Fibroblast of upper back skin (primary cell): Measurements from ENCODE around the gene HADHA.
"Not testable (repeated sequence)": the region's sequence is repeated elsewhere in the genome, so short reads cannot be mapped to it uniquely, and the experiment has no call there.

Source experiments
- DNase-seq: peaks from one replicate; pipeline ENCODE4 v3.0.0-alpha.2; 2013

HADHA gene

DNA sequence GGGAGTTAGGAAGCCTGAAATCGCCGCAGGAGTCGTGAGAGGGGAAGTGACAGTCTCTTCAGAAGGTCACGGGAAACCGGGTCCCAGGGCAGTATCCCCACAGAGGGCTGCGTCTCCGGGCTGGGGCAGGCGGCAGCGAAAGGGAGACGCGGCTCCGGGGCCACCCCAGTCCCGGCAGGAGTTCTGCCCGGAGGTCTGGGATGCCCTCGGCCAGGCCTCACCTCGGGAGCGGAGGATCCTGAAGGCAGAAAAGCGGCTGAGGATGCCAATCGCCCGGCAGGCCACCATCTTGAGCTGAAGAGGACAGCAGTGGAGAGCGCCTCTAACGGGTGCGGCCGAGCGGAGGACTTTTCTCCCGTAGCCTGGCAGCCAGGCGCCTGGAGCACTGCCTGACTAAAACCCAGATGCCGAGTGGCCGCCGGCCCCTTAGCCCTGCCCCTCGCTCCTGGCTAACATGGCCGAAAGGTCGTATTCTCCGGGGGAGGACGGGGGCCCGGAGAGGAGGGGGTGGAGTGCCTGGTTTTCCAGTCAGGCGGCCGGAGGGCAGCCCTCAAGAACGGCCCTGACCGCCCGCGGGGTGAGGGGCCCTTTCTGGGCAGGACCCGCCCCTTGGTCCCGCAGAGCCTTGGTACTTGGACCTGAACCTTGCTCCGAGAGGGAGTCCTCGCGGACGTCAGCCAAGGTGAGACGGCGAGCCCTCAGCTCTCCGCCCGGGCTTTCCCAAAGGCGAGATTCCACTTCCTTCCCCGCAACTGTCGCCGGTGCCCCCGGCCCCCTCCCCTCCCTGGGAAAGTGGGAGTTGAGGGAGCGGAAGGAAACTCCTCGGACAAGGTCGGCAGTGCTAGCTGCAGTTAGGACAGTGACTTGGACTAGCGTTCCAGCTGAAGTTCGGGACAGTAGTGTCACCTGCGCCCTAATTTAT, at the start of gene HADHA, which contains the start of gene HADHB:
Gene HADHA (minus strand): TSS at position 324 of the 922 bp plus-strand sequence. CDS start 36 bp downstream, at position 288.
Gene HADHB (plus strand): TSS at position 631 of the 922 bp plus-strand sequence. CDS start 9,316 bp downstream, outside the sequence.
- peak; percentile 82 for DNase-seq

GRCh38 chr2:26292646-26293045, 48.2 kb upstream of the HADHA start:
- DNase-seq = peak; percentile 14

- no peak for DNase-seq
Observed at GRCh38 chr2:26290001-26290400, 45.6 kb upstream of the HADHA start.

GRCh38 chr2:26285931-26286330, 41.5 kb upstream of the HADHA start:
- DNase-seq = no peak

- DNase-seq = peak; percentile 56
Observed at GRCh38 chr2:26284132-26284531, 39.7 kb upstream of the HADHA start.

DNA sequence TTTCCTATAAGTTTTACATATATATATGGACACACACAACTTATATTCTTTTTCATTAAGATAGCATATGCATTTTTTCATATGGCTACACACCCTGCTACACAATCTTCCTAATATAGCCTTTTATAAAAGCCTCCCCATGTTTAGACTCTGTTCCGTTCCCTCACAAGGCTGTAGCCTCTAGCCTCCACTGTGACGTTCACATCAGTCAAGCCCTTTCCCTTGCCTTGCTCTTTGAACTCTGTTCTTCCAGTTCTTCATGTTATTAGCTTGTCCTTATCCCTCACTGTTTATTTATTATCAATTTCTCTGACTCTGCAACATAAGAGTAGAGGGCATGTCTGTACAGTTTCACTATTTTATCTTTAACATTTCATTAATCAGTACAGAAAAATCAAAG, 39.2 kb upstream of the HADHA start:
- no peak for DNase-seq

- no peak for DNase-seq
Observed at GRCh38 chr2:26281226-26281625, 36.8 kb upstream of the HADHA start.

GRCh38 chr2:26279886-26280285, 35.5 kb upstream of the HADHA start:
- DNase-seq = no peak

DNA sequence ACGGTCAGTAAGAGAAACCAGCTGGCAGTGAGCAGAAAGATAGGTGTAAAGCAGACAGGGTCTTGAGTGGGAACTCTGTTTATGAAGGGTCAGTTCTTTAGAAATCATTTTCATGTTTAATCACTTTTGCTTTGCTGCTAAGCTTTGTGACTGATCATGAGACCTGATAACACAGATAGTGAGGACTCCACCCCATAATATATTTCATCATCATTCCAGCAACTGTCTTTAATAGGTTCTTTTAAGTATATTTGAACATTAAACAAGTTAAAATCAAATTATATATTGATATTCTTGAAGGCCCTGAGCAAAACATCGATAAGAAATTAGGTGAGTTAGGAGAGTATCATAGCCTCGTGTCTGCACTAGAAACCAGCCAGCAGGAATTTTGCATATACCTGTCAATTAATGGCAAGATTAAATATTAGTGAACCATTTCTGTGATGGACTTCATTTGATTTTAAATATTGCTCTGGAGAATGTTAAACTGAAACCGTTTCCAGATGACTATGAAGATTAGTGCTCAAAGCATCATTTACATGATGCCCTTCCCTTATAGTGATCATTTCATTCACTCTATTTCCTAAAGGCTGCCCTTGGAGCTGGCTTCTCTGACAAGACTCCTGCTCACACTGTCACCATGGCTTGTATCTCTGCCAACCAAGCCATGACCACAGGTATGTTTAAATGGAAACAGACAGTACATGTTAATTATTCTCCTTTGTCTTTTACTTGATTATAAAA, 32.2 kb upstream of the HADHA start:
- no peak for DNase-seq

DNA sequence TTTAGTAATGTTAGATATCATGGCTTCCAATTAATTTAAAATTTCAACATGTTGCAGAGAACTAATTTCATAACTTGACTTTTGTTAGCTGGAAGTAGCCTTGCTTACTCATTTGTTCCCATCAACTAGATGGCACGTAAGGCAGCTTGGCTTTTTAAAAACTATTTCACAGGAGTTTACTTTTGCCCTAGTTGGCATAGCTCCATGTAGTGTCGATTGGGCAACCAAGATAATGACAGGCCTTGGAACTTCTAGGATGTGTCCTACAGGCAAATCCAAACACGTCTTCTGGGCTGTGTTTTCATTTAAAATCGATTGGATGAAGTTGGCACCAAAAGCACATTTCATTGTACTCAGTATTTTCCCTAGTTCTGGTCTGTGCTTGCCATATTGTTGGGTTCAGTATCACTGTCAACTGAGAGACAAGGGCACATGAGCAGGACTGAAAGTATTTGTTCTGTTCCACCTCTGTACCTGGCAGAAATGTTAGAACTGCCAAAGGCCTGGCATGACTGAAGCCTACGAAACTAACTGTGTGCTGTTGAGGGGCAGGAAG, 29.7 kb upstream of the HADHA start:
- peak; percentile 56 for DNase-seq

- peak; percentile 62 for DNase-seq
Observed at GRCh38 chr2:26273501-26273900, 29.1 kb upstream of the HADHA start.

- DNase-seq = no peak
Observed at GRCh38 chr2:26270373-26270772, 25.9 kb upstream of the HADHA start.

- no peak for DNase-seq
Observed at GRCh38 chr2:26269571-26270158, 25.2 kb upstream of the HADHA start.

DNA sequence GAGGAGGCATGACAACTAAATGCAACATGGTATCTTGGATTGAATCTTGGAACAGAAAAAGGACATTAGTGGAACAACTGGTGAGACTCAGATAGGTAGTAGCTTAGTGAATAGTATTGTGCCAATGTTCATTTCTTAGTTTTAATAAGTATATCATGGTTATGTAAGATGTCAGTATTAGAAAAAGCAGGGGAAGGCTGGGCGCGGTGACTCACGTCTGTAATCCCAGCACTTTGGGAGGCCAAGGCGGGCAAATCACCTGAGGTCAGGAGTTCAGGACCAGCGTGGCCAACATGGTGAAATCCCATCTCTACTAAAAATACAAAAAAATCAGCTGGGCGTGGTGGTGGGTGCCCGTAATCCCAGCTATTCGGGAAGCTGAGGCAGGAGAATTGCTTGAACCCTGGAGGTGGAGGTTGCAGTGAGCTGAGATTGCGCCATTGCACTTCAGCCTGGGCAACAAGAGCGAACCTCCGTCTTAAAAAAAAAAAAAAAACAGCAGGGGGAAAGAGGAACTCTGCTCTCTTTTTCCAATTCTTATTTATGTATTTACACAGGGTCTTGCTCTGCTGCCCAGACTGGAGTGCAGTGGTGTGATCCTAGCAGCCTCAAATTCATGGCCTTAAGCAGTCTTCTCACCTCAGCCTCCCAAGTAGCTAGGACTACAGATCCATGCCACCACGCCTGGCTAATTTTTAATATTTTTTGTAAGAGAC, 24.4 kb upstream of the HADHA start:
- DNase-seq = not testable (repeated sequence)

- DNase-seq = peak; percentile 29
Observed at GRCh38 chr2:26268213-26268612, 23.8 kb upstream of the HADHA start.

DNA sequence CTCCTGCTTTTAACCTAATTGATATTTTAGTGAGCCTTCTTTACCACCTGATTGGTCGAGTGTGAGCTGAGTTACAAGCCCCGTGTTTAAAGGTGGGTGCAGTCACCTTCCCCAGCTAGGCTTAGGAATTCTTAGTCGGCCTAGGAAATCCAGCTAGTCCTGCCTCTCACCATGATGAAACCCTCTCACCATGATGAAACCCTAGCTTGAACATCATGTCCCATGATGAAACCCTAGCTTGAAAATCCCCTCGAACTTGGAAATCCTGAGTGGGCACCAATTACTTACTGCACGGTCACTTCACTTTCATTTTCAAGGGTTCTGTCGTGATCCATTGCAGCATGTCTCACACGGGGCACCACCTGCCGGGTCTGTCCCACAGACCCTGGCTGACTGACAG, 14.4 kb upstream of the HADHA start:
- DNase-seq = not testable (repeated sequence)

DNA sequence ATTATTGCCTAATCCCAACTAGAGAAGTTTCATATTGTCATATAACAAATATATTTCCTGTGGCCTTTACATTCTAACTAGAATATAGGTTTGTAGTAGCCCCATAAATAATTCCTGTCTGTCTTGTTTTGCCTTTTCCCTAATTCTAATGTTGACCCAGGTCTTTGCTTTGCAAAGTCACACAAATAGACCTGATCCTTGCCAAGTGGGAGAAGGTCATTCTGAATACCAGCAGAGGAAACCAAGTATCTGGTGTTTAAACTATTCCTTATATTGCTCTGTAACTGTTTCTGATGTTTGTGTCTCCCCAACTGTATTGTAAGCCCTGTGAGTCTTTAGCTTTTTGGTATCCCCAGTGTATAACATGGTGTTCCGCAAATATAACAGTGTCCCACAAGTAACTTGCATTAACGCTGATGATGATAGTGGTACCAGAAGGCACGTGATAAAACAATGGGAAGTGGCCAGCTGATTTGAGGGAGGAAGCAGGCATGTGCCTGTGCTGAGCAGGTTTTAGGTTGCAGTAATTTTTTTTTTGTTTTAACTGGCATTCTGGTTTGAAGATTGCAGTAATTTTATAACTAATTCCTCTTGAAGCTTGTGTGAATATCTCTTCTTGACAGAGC, 11.4 kb upstream of the HADHA start:
- no peak for DNase-seq

- DNase-seq = no peak
Observed at GRCh38 chr2:26251893-26252292, 7.5 kb upstream of the HADHA start.

- no peak for DNase-seq
Observed at GRCh38 chr2:26249625-26250024, 5.2 kb upstream of the HADHA start.

- DNase-seq = no peak
Observed at GRCh38 chr2:26246818-26247217, 2.4 kb upstream of the HADHA start.

- DNase-seq = no peak
Observed at GRCh38 chr2:26245810-26246209, 1.4 kb upstream of the HADHA start.

DNA sequence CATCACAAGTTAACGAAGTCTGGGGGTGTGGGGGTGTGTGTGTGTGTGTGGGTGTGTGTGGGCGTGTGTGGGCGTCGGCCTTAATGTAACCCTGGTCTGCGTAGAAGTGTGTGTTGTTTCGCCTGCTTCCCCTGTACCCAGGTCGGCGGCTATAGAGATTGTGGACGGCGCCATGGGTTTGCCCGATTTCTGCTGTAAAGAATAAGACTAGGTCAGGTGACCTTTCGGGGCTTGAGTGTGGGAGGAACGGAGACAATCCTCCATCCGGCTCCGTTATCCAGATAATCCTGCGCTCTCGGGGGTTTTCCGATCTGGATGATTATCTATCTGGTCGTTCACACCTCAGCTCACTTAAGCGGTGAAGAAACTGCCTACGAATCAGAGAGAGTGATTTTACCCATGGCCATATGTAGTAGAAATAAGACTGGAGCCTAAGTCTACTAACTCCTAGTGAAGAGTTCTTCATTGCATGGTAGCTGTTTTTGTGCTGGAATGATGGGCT, 850 bp upstream of the HADHA start:
- no peak for DNase-seq
